KMS-11 (cell line): Measurements from ENCODE around the gene PDE11A.

Source experiments
- H2AFZ ChIP-seq: fragments of 200-600 bp; sonication (generic); 2 replicates; pipeline ENCODE4 v1.6.1; 2016; ENCODE audit warnings: antibody characterized with exemption, mixed run types, low read depth
- H3K27ac ChIP-seq: fragments of 200-600 bp; sonication (generic); 2 replicates; pipeline ENCODE4 v1.6.1; 2016; ENCODE audit warnings: mild to moderate bottlenecking, mixed run types
- H3K27me3 ChIP-seq: fragments of 200-600 bp; sonication (generic); 2 replicates; pipeline ENCODE4 v1.6.1; 2017; ENCODE audit warnings: mild to moderate bottlenecking, low read depth, mixed run types, moderate library complexity; ENCODE audit not compliant: insufficient read depth
- H3K36me3 ChIP-seq: fragments of 200-600 bp; sonication (generic); 2 replicates; pipeline ENCODE4 v1.6.1; 2017; ENCODE audit warnings: mild to moderate bottlenecking, mixed run types; ENCODE audit not compliant: insufficient read depth
- H3K4me1 ChIP-seq: fragments of 200-600 bp; sonication (generic); 2 replicates; pipeline ENCODE4 v1.6.1; 2016; ENCODE audit warnings: mild to moderate bottlenecking, low read depth, mixed run types; ENCODE audit not compliant: poor library complexity, severe bottlenecking
- H3K4me2 ChIP-seq: fragments of 200-600 bp; sonication (generic); 2 replicates; pipeline ENCODE4 v1.7.0; 2016; ENCODE audit warnings: mild to moderate bottlenecking, mixed run types
- H3K4me3 ChIP-seq: fragments of 200-600 bp; sonication (generic); IDR thresholded peaks from 2 replicates; pipeline ENCODE4 v1.6.1; 2017; ENCODE audit warnings: low read depth, low read length, mixed read lengths; ENCODE audit not compliant: insufficient read depth
- H3K79me2 ChIP-seq: fragments of 200-600 bp; sonication (generic); 2 replicates; pipeline ENCODE4 v1.6.1; 2016; ENCODE audit warnings: low read depth, mixed run types; ENCODE audit not compliant: insufficient read depth
- H3K9ac ChIP-seq: fragments of 200-600 bp; sonication (generic); 2 replicates; pipeline ENCODE4 v1.6.1; 2016; ENCODE audit warnings: mild to moderate bottlenecking, mixed run types
- H4K20me1 ChIP-seq: fragments of 200-600 bp; sonication (generic); 2 replicates; pipeline ENCODE4 v1.6.1; 2016; ENCODE audit warnings: mild to moderate bottlenecking, mixed run types; ENCODE audit not compliant: insufficient read depth
- CTCF ChIP-seq: fragments of 200-600 bp; sonication (generic); conservative IDR thresholded peaks from 2 replicates; pipeline ENCODE4 v1.6.1; 2017; ENCODE audit warnings: low read depth, mild to moderate bottlenecking, antibody characterized with exemption, low read length, moderate library complexity, mixed read lengths

The PDE11A gene

GRCh38 chr2:177758591-177759371 lies 313.8 kb downstream of the PDE11A start:
- H4K20me1 ChIP-seq = no peaks in the 10 kb centered on the region
- H3K79me2 ChIP-seq = no peaks in the 10 kb centered on the region
- no peak overlapping the region for H3K9ac ChIP-seq
- no peak overlapping the region for H3K27ac ChIP-seq
- H3K4me3 ChIP-seq = no peak overlapping the region
- no peaks in the 10 kb centered on the region for H3K27me3 ChIP-seq
- no peak overlapping the region for H2AFZ ChIP-seq
- H3K36me3 ChIP-seq = no peaks in the 10 kb centered on the region
- peak; percentile 48 for TF ChIP-seq CTCF
- no peaks in the 10 kb centered on the region for H3K4me1 ChIP-seq
- H3K4me2 ChIP-seq = no peak overlapping the region

- Histone ChIP-seq H3K4me1 (no peaks in the 10 kb centered on the region), H3K36me3 (no peaks in the 10 kb centered on the region), H3K27ac (no peak overlapping the region), H3K4me3 (no peak overlapping the region), H3K27me3 (no peaks in the 10 kb centered on the region), H3K79me2 (no peaks in the 10 kb centered on the region), H3K9ac (no peak overlapping the region), H2AFZ (no peak overlapping the region), H3K4me2 (no peak overlapping the region), H4K20me1 (no peaks in the 10 kb centered on the region)
- no peak for TF ChIP-seq CTCF
Observed at GRCh38 chr2:177756336-177756735, 316.2 kb downstream of the PDE11A start.

- no peak for TF ChIP-seq CTCF
- H3K36me3 ChIP-seq = no peaks in the 10 kb centered on the region
- H3K4me2 ChIP-seq = no peak overlapping the region
- no peak overlapping the region for H2AFZ ChIP-seq
- H3K4me3 ChIP-seq = no peak overlapping the region
- no peaks in the 10 kb centered on the region for H3K27me3 ChIP-seq
- no peaks in the 10 kb centered on the region for H3K79me2 ChIP-seq
- H3K9ac ChIP-seq = no peak overlapping the region
- no peaks in the 10 kb centered on the region for H4K20me1 ChIP-seq
- no peak overlapping the region for H3K27ac ChIP-seq
- H3K4me1 ChIP-seq = no peaks in the 10 kb centered on the region
Observed at GRCh38 chr2:177754492-177754873, 318.1 kb downstream of the PDE11A start.

GRCh38 chr2:177753682-177754491 lies 318.7 kb downstream of the PDE11A start:
- no peaks in the 10 kb centered on the region for H3K36me3 ChIP-seq
- no peaks in the 10 kb centered on the region for H3K4me1 ChIP-seq
- H3K79me2 ChIP-seq = no peaks in the 10 kb centered on the region
- H3K27me3 ChIP-seq = no peaks in the 10 kb centered on the region
- H2AFZ ChIP-seq = no peak overlapping the region
- H3K9ac ChIP-seq = no peak overlapping the region
- no peak overlapping the region for H3K4me2 ChIP-seq
- no peak for TF ChIP-seq CTCF
- no peak overlapping the region for H3K27ac ChIP-seq
- no peak overlapping the region for H3K4me3 ChIP-seq
- no peaks in the 10 kb centered on the region for H4K20me1 ChIP-seq
